CD4-positive, alpha-beta T cell (primary cell): ENCODE results near the gene CSNK1G1. TPM values are rescaled to one million over a fixed set of nuclear protein-coding genes. Genes with fewer than 3 reads are reported as not detected.

Source experiments
- ATAC-seq: fragments of 200-7000 bp; cut with Tn5 transposase; one replicate; pipeline ENCODE4 v1.10.0; 2022; ENCODE audit warnings: mild to moderate bottlenecking; ENCODE audit not compliant: poor library complexity
- CTCF ChIA-PET: fragments of 350-600 bp; sonication (Branson Sonifier 250); formaldehyde crosslinking; loops from one replicate; lab custom pipeline; 2021; ENCODE audit warnings: antibody characterized with exemption, inconsistent platforms; lab: Charles Lee
- POLR2A ChIA-PET: fragments of 350-600 bp; sonication (Branson Sonifier 250); formaldehyde crosslinking; loops from one replicate; lab custom pipeline; 2021; ENCODE audit warnings: antibody characterized with exemption, inconsistent platforms; lab: Charles Lee
- DNase-seq, 14 experiments: peaks; one replicate each; pipeline ENCODE4 v3.0.0-alpha.2; 2013 to 2020; ENCODE audit warnings: mixed read lengths in 2 of 14
- H3K27ac ChIP-seq, 2 donors: one replicate each; pipeline versions ENCODE4 v1.5.1 to v1.7.0; 2013; ENCODE audit warnings: low read length in 2 of 2, low read depth in 1 of 2, mild to moderate bottlenecking in 1 of 2
- H3K27me3 ChIP-seq, 2 experiments: 1 replicate in 1 of 2; 2 replicates in 1 of 2; pipeline versions ENCODE4 v1.6.1 to v1.7.0; 2013; ENCODE audit warnings: low read length in 2 of 2, control low read depth in 1 of 2, mild to moderate bottlenecking in 1 of 2, moderate library complexity in 1 of 2; ENCODE audit not compliant: insufficient read depth in 2 of 2, control insufficient read depth in 1 of 2
- H3K36me3 ChIP-seq: one replicate; pipeline ENCODE4 v1.6.1; 2013; ENCODE audit warnings: low read length, control low read depth; ENCODE audit not compliant: insufficient read depth
- H3K4me1 ChIP-seq: one replicate; pipeline ENCODE4 v1.6.1; 2013; ENCODE audit warnings: low read length, control low read depth; ENCODE audit not compliant: insufficient read depth
- H3K4me3 ChIP-seq: one replicate; pipeline ENCODE4 v1.5.1; 2013; ENCODE audit warnings: mild to moderate bottlenecking, low read length, moderate library complexity
- H3K9me3 ChIP-seq, 2 experiments: 1 replicate in 1 of 2; 2 replicates in 1 of 2; pipeline versions ENCODE4 v1.6.1 to v1.7.0; 2013; ENCODE audit warnings: low read length in 2 of 2, mild to moderate bottlenecking in 2 of 2, control low read depth in 1 of 2, moderate library complexity in 1 of 2; ENCODE audit not compliant: control insufficient read depth in 1 of 2, insufficient read depth in 1 of 2
- H3K27ac Mint-ChIP-seq: one replicate; pipeline ENCODE4 v1.8.0; 2020; ENCODE audit warnings: mixed read lengths
- H3K27me3 Mint-ChIP-seq: one replicate; pipeline ENCODE4 v1.8.0; 2021; ENCODE audit warnings: mixed read lengths
- H3K36me3 Mint-ChIP-seq: one replicate; pipeline ENCODE4 v1.8.0; 2021; ENCODE audit warnings: low read depth, mixed read lengths
- H3K4me1 Mint-ChIP-seq: one replicate; pipeline ENCODE4 v1.8.0; 2021; ENCODE audit warnings: low read depth, mixed read lengths
- H3K4me3 Mint-ChIP-seq: one replicate; pipeline ENCODE4 v1.8.0; 2020; ENCODE audit warnings: mild to moderate bottlenecking, mixed read lengths
- H3K9me3 Mint-ChIP-seq: one replicate; pipeline ENCODE4 v1.8.0; 2020; ENCODE audit warnings: mixed read lengths
- intact Hi-C, 2 experiments: fragments of 100-400 bp; cut with DNase I in 1 of 2; cut with micrococcal nuclease in 1 of 2; formaldehyde crosslinking; loops; one replicate each; pipeline versions ENCODE4 v1.15.1 to v1.9.0; 2023 to 2025; cut with DNase I, micrococcal nuclease
- total RNA-seq, 174 experiments: library from RNA in 2 of 174; stranded (reverse) in 2 of 174; gene quantifications; one replicate each; pipeline ENCODE4 v1.2.3 and lab custom pipeline; 2021 to 2026
- TF ChIP-seq, protein P1 (sequence below): fragments of 200-600 bp; IDR thresholded peaks from one replicate; pipeline ENCODE4 v1.8.0; 2022; ENCODE audit warnings: antibody characterized with exemption, mild to moderate bottlenecking

CSNK1G1 gene
- total RNA-seq, 2 experiments from 2014 or later = 12.2 to 13.7 TPM

DNA sequence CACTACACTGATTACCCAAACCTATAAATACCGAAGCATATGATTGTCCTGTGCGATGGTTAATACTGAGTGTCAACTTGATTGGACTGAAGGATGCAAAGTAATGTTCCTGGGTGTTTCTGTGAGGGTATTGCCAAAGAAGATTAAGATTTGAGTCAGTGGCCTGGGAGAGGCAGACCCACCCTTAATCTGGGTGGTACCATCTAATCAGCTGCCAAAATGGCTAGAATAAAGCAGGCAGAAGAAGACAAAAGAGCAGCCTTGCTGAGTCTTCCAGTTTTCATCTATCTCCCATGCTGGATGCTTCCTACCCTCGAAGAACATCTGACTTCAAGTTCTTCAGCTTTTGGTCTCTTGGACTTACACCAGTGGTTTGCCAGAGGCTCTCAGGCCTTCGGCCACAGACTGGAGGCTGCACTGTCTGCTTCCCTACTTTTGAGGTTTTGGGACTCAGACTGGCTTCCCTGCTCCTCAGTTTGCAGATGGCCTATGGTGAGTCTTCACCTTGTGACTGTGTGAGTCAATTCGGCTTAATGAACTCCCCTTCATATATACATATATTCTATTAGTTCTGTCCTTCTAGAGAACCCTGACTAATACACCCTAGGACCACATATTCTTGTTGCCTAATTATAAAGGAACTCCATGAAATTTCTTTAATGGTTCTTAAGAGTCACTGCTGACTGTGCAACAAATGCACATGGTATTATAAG lies 31.7 kb downstream of the CSNK1G1 start:
- no peak overlapping the region for H3K27ac Mint-ChIP-seq

DNA sequence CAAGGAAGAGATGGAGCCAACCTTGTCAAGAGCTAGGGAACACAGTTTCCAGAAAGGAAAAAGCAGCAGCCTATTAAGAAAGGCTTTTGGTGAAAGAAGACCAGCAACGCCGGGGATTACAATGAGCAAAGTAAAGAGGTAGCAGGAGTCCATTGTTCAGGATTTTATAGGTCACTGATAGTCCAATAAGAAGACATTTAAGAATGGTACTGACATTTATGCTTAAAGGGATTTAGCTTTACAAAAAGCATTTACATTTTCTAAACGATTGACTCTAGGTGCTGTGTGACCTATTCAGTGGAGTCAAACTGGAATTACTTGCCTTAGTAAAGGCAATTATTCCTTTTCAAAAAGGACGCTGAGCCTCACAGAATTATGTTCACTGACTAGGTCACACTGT lies 40.8 kb downstream of the CSNK1G1 start:
- Mint-ChIP-seq H3K27me3 (no peaks in the 10 kb centered on the region), H3K27ac (no peak overlapping the region)

More for the DNA sequence above, 31.7 kb downstream of the CSNK1G1 start:
- ChIA-PET POLR2A (no interaction called here), CTCF (interaction anchor here (1.4 kb wide), 1 partner anchor 11 kb away, joined by 5 read pairs; no protein-coding TSS in a partner anchor)
- Mint-ChIP-seq H3K4me1 (peaks cover 4% of the 10 kb centered on the region), H3K27me3 (no peaks in the 10 kb centered on the region), H3K9me3 (no peaks in the 10 kb centered on the region), H3K4me3 (no peak overlapping the region), H3K36me3 (no peaks in the 10 kb centered on the region)
- H3K27ac ChIP-seq = no peak overlapping the region
- TF ChIP-seq, protein P1, sequence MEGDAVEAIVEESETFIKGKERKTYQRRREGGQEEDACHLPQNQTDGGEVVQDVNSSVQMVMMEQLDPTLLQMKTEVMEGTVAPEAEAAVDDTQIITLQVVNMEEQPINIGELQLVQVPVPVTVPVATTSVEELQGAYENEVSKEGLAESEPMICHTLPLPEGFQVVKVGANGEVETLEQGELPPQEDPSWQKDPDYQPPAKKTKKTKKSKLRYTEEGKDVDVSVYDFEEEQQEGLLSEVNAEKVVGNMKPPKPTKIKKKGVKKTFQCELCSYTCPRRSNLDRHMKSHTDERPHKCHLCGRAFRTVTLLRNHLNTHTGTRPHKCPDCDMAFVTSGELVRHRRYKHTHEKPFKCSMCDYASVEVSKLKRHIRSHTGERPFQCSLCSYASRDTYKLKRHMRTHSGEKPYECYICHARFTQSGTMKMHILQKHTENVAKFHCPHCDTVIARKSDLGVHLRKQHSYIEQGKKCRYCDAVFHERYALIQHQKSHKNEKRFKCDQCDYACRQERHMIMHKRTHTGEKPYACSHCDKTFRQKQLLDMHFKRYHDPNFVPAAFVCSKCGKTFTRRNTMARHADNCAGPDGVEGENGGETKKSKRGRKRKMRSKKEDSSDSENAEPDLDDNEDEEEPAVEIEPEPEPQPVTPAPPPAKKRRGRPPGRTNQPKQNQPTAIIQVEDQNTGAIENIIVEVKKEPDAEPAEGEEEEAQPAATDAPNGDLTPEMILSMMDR = no peak
- ATAC-seq (no peak), DNase-seq (no peak)
- H3K27me3 ChIP-seq = no peaks in the 10 kb centered on the region
- no peaks in the 10 kb centered on the region for H3K4me1 ChIP-seq
- no peak overlapping the region for H3K4me3 ChIP-seq
- intact Hi-C loops = no loop called here
- H3K9me3 ChIP-seq = no peaks in the 10 kb centered on the region
- no peaks in the 10 kb centered on the region for H3K36me3 ChIP-seq

DNA sequence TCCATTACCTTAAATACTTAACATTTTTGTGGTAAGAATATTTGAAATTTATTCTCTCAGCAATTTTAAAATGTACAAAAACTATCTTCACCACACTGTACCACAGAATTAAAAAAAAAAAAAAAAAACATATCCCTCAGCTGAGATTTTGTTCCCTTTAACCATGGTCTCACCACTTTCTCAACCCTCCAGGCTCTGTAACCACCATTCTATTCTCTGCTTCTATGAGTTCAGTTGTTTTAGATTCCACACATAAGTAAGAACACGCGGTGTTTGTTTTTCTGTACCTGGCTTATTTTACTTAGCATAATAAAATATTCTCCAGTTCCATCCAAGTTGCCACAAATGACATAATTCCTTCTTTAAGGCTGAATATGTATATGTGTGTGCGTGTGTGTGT lies 41.5 kb downstream of the CSNK1G1 start:
- TF ChIP-seq, protein P1 = no peak
- no peaks in the 10 kb centered on the region for H3K9me3 Mint-ChIP-seq
- H3K27ac ChIP-seq = no peak overlapping the region
- H3K4me1 ChIP-seq = no peaks in the 10 kb centered on the region
- H3K4me3 ChIP-seq = no peak overlapping the region
- no peaks in the 10 kb centered on the region for H3K27me3 ChIP-seq
- ATAC-seq = no peak
- intact Hi-C loops = no loop called here
- H3K36me3 Mint-ChIP-seq = peaks cover 20% of the 10 kb centered on the region
- H3K36me3 ChIP-seq = no peaks in the 10 kb centered on the region
- no peak overlapping the region for H3K27ac Mint-ChIP-seq
- POLR2A ChIA-PET = no interaction called here
- no peak overlapping the region for H3K4me3 Mint-ChIP-seq
- no peaks in the 10 kb centered on the region for H3K9me3 ChIP-seq
- H3K4me1 Mint-ChIP-seq = peaks cover 21% of the 10 kb centered on the region
- CTCF ChIA-PET = no interaction called here
- H3K27me3 Mint-ChIP-seq = no peaks in the 10 kb centered on the region
- DNase-seq = no peak

More for the DNA sequence above, 40.8 kb downstream of the CSNK1G1 start:
- no peak overlapping the region for H3K27ac ChIP-seq
- ATAC-seq (no peak), DNase-seq (no peak)
- no peaks in the 10 kb centered on the region for H3K9me3 ChIP-seq
- H3K4me3 ChIP-seq = no peak overlapping the region
- H3K36me3 ChIP-seq = no peaks in the 10 kb centered on the region
- Mint-ChIP-seq H3K36me3 (peaks cover 16% of the 10 kb centered on the region), H3K4me1 (peaks cover 18% of the 10 kb centered on the region), H3K9me3 (no peaks in the 10 kb centered on the region), H3K4me3 (no peak overlapping the region)
- ChIA-PET POLR2A (no interaction called here), CTCF (no interaction called here)
- no peaks in the 10 kb centered on the region for H3K27me3 ChIP-seq
- intact Hi-C loops = no loop called here
- TF ChIP-seq, protein P1 = no peak
- H3K4me1 ChIP-seq = no peaks in the 10 kb centered on the region
